Heart left ventricle (tissue), 16 donors: ENCODE results near the gene ADTRP. TPM values are rescaled to one million over a fixed set of nuclear protein-coding genes. Genes with fewer than 3 reads are reported as not detected.

ENCODE experiments used
- ATAC-seq, 4 donors: fragments of 200-7000 bp; cut with Tn5 transposase; one replicate each; pipeline ENCODE4 v1.9.1; 2020 to 2022; ENCODE audit warnings: moderate library complexity in 4 of 4, mild to moderate bottlenecking in 3 of 4, moderate number of reproducible peaks in 1 of 4
- DNase-seq, 5 donors: peaks; one replicate each; pipeline ENCODE4 v3.0.0-alpha.2; 2020
- H3K27ac ChIP-seq, 12 donors: fragments of 200-600 bp; sonication (generic) in 4 of 12; one replicate each; pipeline versions ENCODE4 v1.5.0 to v1.8.0; 2016 to 2022; ENCODE audit warnings: mild to moderate bottlenecking in 2 of 12
- H3K27me3 ChIP-seq, 9 donors: fragments of 200-600 bp; sonication (generic) in 2 of 9; one replicate each; pipeline versions ENCODE4 v1.5.1 to v1.8.0; 2016 to 2022; ENCODE audit warnings: mild to moderate bottlenecking in 3 of 9
- H3K36me3 ChIP-seq, 9 donors: fragments of 200-600 bp; sonication (generic) in 2 of 9; one replicate each; pipeline versions ENCODE4 v1.5.0 to v1.8.0; 2018 to 2022; ENCODE audit warnings: mild to moderate bottlenecking in 2 of 9
- H3K4me1 ChIP-seq, 12 donors: fragments of 200-600 bp; sonication (generic) in 4 of 12; one replicate each; pipeline versions ENCODE4 v1.5.0 to v1.8.0; 2016 to 2022; ENCODE audit warnings: mild to moderate bottlenecking in 3 of 12
- H3K4me3 ChIP-seq, 12 donors: fragments of 200-600 bp; sonication (generic) in 4 of 12; one replicate each; pipeline versions ENCODE4 v1.5.0 to v1.8.0; 2017 to 2022; ENCODE audit warnings: mild to moderate bottlenecking in 9 of 12, moderate library complexity in 4 of 12
- H3K9me3 ChIP-seq, 12 donors: fragments of 200-600 bp; sonication (generic) in 4 of 12; one replicate each; pipeline versions ENCODE4 v1.5.0 to v1.8.0; 2016 to 2022; ENCODE audit warnings: mild to moderate bottlenecking in 1 of 12
- CTCF ChIP-seq, 12 donors: fragments of 200-600 bp; sonication (generic) in 4 of 12; IDR thresholded peaks; one replicate each; pipeline versions ENCODE4 v1.5.0 to v1.8.0; 2018 to 2022; ENCODE audit warnings: antibody characterized with exemption in 12 of 12, mild to moderate bottlenecking in 5 of 12
- POLR2A ChIP-seq, 2 donors: fragments of 450-650 bp; IDR thresholded peaks; one replicate each; pipeline ENCODE4 v1.6.1; 2017; ENCODE audit warnings: antibody characterized with exemption in 2 of 2, mild to moderate bottlenecking in 2 of 2, moderate library complexity in 2 of 2
- WGBS, 4 donors: extraction: QIAGEN DNeasy Blood & Tissue Kit in 2 of 4; methylation state at CpG; one replicate each; pipeline versions ENCODE4 v1.1.5 to v1.1.7; 2013 to 2018; 5-methylcytosine and 5-hydroxymethylcytosine counted together
- intact Hi-C, 10 donors: fragments of 100-400 bp; cut with DNase I; formaldehyde crosslinking; loops; one replicate each; pipeline versions ENCODE4 v1.11.1 to v1.14.2; 2022
- polyA plus RNA-seq, 2 donors: library from polyadenylated mRNA; stranded (reverse); fragments of 200-250 nt; gene quantifications; one replicate each; pipeline ENCODE4 v1.2.3, GENCODE V29; 2013
- total RNA-seq, 9 donors: library from RNA; depleted of rRNA in 2 of 9; stranded (reverse); fragments of >200 nt in 2 of 9; fragmentation: NEBNext Ultra II Directional in 3 of 9; extraction: Animal tissue kit (Norgen Biotek cat#: 25700) in 3 of 9; gene quantifications; one replicate each; pipeline versions ENCODE4 v1.1.0 to v1.2.4, GENCODE V29; 2016 to 2023
- donor health status: ischemic (EF 13 %, LVEDD 7.1; RV severe dilation, severe dysfunction).
- donor health status: healthy with polysubstance abuse.
- donor health status: DM: no; HTN: yes; CAD: no.
- donor health status: DM: no; HTN: no; CAD: no.
- donor health status: ischemic (EF 25% LVEDD 6.9; RV normal size, moderate dysfunction).
- donor health status: ischemic (EF 25% LVEDD 5.7; RV mildly dilated, moderate dysfunction).
- donor health status: healthy.
- donor health status: DM: yes; HTN: yes; CAD: no.
- donor health status: ischemic (EF 35%, LVEDD 5.7; RV mildly dilated, moderate dysfunction).
- donor health status: nonischemic (EF 11% LVEDD 7.7; RV severe dilation, severe dysfunction).
- donor health status: DM: yes; HTN: yes; CAD: no.
- donor health status: PGD.
- donor health status: ischemic (EF 29% LVEDD 5.4; RV normal size, mild dysfunction).
- donor health status: nonischemic (EF 23%, LVEDD 6.1; RV moderate dilation, normal function).

The ADTRP gene
- total and polyA plus RNA-seq, 11 donors, result 0.26 to 0.85 (median 0.45) TPM; not detected in 7

GRCh38 chr6:11667876-11668275 is 110.7 kb downstream of the ADTRP start:
- no peak overlapping the region for H3K4me3 ChIP-seq
- peaks cover 0 to 14% (median 0%) of the 10 kb centered on the region in 12 donors for H3K9me3 ChIP-seq
- TF ChIP-seq CTCF (IDR thresholded peaks at IDR 0.05) (no peak), POLR2A (IDR thresholded peaks at IDR 0.05) (no peak)
- H3K27ac ChIP-seq, result no peak overlapping the region
- peaks cover 0 to 7% (median 0%) of the 10 kb centered on the region in 9 donors for H3K27me3 ChIP-seq
- intact Hi-C loops, result no loop called here
- no peak for DNase-seq
- no peaks in the 10 kb centered on the region for H3K36me3 ChIP-seq
- ATAC-seq, result no peak
- 80 to 91% (median 91%) methylated on average over 2 of the region's 2 CpGs for WGBS, 4 donors
- H3K4me1 ChIP-seq, result no peaks in the 10 kb centered on the region

GRCh38 chr6:11665604-11666326 is 112.8 kb downstream of the ADTRP start:
- no peak for TF ChIP-seq CTCF (IDR thresholded peaks at IDR 0.05)
- TF ChIP-seq POLR2A (IDR thresholded peaks at IDR 0.05), result no peak
- H3K27ac ChIP-seq, result no peak overlapping the region
- H3K27me3 ChIP-seq, result peaks cover 0 to 7% (median 0%) of the 10 kb centered on the region in 9 donors
- H3K4me3 ChIP-seq, result no peak overlapping the region
- intact Hi-C loops, result no loop called here
- no peaks in the 10 kb centered on the region for H3K4me1 ChIP-seq
- DNase-seq (no peak), ATAC-seq (no peak)
- H3K9me3 ChIP-seq, result peaks cover 0 to 9% (median 0%) of the 10 kb centered on the region in 12 donors
- WGBS, 4 donors, result 77 to 95% (median 84%) methylated on average over 2 of the region's 2 CpGs
- H3K36me3 ChIP-seq, result no peaks in the 10 kb centered on the region

Other genes with a start within 250 kb of the ADTRP start
- gene TMEM170B, start 241.1 kb downstream of the ADTRP start, total RNA-seq, result 1 to 10 TPM; 3.3 to 5.9 (median 4.0) TPM
- 1 to 10 TPM; 1.0 to 2.8 TPM for gene TMEM170B, start 241.1 kb downstream of the ADTRP start, polyA plus RNA-seq
- 10 to 100 TPM in 8 of 9 donors, 1 to 10 TPM in 1; 10.0 to 22.8 (median 13.7) TPM for gene HIVEP1, start 233.5 kb upstream of the ADTRP start, total RNA-seq
- 1 to 10 TPM; 3.5 to 5.5 TPM for gene HIVEP1, start 233.5 kb upstream of the ADTRP start, polyA plus RNA-seq